Renal cortical epithelial cell (primary cell): ENCODE measurements around the gene MAST4. TPM values are rescaled to one million over a fixed set of nuclear protein-coding genes. Genes with fewer than 3 reads are reported as not detected.

Source experiments
- DNase-seq: peaks from one replicate; pipeline ENCODE4 v3.0.0-alpha.2; 2011; ENCODE audit warnings: low read depth
- total RNA-seq: library from RNA; depleted of rRNA; stranded (reverse); fragments of >200 nt; gene quantifications from 2 replicates; pipeline ENCODE4 v1.2.3, GENCODE V29; 2014

Gene MAST4
- total RNA-seq, 1 donor from 2014 or later: 8.7 TPM

DNA sequence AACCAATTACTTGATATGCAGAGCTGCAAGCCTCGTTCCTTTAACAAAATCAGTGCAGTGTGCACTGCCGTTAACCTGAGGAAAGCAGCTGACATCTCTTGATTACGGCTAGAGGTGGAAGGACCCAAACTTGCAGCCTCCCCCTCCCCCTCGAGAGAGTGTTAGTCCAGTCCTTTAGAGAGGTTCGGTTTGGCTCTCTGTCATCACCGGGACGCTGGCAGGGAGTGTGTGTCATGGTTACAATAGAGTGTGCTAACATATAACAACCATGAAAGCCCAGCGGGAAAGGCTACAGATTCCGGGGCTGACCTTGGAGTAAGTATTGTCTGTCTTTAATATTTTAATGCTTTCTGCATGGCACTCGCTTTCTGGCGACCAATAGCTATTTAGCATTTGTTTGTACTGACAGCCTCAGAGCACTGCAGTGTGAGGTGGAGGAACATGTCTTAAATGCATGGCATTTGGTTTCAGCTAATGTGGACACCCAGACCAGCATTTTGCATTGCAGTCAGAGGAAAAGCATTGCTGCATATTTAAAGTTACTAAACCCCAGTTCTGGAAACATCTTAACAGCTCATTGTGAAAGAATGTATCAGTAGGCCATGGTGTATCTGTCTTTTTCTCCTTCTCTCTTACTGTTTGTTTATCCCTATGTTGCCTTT lies 362.9 kb downstream of the MAST4 start:
- DNase-seq: peak; percentile 80

DNA sequence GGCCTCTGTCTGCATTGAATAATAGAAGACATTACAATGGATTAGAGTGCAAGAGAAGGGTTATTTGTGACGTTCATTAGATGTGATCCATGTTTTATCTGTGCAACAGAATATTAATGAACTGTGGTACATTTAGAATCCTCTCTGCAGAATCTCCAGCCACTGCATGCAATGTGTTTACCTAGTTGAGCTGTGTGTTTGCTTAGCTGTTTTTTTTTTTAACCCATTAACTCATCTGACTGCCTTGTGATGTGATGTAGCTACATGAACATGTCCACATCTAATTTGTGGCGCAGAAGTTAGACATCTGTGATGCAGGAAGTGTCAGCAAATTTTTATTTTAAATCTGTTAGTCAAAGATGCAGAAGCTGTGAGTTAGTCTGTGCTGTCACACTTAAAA lies 363.5 kb downstream of the MAST4 start:
- DNase-seq: peak; percentile 29

DNA sequence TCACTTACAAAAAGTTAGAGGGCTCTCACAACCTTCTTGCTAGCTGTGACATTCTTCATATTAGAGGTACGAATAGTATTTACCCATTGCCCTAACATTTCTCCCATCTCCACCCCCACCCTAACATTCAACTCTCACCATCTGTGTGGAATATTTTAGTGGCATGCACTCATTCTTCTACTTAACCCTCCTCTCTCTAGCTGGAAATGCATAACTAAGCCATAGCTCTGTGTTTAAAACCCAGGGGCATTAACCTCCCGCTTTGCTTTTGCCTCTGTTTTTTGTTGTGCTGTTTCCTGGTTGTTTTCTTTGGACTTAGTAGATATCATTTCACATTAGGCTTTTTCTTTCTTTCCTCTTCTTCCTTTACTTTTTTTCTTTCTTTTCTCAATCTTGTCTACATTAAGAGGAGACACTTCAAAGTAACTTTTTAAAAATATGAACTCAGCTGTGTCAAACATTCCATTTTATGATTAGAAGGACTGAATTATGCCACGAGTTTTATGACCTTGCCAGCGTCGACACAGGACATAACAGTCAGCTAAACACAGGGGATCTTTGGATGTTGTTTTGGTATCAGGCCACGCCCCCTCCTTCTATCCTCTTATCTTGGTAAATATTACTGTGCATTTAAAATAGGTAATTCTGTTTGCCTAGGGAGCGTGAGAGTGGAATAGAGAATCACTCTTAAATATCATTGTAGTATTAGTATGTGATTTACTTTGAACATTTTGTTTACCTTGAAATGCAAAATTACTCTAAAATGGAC lies 364.4 kb downstream of the MAST4 start:
- peak; percentile 61 for DNase-seq

DNA sequence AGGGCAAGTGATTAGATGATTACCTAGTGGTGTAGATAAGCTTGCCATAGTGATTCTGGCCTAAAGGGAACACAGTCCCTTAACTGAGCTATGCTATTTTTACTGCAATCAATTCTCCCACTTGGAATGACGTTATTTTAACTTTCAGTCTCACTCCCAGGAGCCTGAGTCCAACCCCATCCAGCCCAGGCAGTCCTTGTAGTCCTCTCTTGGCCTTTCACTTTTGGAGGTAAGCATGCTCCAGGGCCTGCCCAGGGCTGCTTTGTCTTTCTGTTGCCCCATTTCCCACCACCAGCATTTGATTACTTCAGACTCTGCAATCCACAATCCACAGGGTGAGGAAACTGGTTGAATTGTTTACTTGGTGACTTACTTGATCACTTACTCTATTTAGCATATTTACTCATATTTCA lies 367.4 kb downstream of the MAST4 start:
- DNase-seq: peak; percentile 79

DNA sequence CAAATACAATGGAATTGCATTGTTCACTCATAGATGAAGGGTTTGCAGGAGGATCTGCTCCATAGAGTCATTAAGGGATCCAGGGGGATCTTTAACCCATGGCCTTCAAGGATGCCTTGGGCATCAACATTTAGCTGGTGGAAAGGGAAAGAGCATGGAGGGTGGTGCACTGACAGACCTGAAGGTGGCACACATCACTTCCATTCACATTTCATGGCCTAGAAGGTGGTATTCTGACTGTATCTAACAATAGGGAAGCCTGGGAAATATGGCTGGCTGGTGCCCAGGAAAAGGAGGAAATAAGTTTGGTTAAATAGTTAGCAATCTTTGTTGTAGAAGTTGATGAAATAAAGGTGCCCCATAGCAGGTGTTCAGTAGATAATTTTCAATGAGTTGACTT lies 370.2 kb downstream of the MAST4 start:
- no peak for DNase-seq

DNA sequence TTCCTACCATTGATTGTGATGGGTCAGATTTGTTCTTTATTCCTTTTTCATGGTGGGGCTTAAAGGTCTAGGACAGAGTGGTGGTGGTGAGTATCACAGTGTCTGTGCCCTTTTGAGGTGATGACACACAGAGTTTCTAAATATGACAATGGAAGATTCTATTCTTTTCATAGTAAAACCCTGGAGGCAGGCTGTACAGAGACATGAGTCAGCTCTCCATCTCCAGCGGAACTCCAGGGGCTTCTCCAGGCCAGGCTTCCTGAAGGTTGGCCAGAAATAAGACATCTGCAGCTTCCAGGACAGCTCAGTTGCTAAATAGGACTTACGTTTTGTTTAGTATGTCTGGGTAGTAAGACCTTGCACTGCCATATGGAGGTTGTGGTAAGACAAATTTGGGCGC lies 370.9 kb downstream of the MAST4 start:
- DNase-seq: no peak

- no peak for DNase-seq
Measured at GRCh38 chr5:66967826-66968262, 371.7 kb downstream of the MAST4 start.

GRCh38 chr5:66969484-66969883 lies 373.3 kb downstream of the MAST4 start:
- no peak for DNase-seq

- DNase-seq: no peak
Measured at GRCh38 chr5:66969963-66970362, 373.8 kb downstream of the MAST4 start.

GRCh38 chr5:66972004-66972403 lies 375.8 kb downstream of the MAST4 start:
- no peak for DNase-seq

DNA sequence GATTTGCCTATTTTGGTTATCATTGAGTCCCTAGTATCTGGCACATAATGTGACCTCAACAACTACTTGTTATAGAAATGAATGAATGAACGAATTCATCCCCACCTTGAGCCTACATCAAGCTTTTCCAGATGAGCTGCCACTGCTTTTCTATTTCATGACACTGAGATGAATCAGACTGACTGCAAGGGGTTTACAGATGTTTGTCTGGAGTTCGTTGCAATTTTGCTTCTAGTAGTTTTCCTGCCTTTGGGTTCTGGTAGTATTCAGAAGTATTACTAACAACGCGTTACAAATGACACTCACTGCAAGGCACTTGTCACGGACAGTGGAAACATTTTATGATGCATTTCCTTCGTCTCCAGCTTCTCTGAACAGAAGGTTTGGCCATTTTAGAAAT lies 378.1 kb downstream of the MAST4 start:
- DNase-seq: no peak

- DNase-seq: no peak
Measured at GRCh38 chr5:66976108-66976507, 379.9 kb downstream of the MAST4 start.

- DNase-seq: no peak
Measured at GRCh38 chr5:66979738-66980137, 383.5 kb downstream of the MAST4 start.

GRCh38 chr5:66981266-66982055 lies 385.3 kb downstream of the MAST4 start:
- DNase-seq: no peak

- DNase-seq: no peak
Measured at GRCh38 chr5:66982056-66982387, 385.8 kb downstream of the MAST4 start.

GRCh38 chr5:66982470-66982869 lies 386.3 kb downstream of the MAST4 start:
- DNase-seq: no peak

DNA sequence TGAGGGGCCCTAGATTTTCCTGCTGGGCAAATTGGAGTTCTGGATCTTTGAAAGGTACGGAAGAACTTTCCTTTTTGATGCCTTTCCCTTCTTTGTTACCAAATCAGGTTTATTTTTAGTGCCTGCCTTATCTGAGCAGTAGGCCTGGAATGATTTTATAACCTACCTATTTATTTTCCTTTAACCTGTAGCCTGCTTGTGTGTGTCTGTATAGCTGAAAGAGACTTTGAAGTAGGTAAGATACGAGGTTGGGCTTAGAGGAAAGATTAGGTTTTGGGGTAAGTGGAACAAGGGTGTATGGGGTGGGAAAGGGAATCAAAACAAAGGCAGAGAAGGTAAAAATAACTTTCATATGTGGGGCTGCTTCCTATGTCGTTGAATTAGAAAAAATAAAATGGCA lies 389.2 kb downstream of the MAST4 start:
- no peak for DNase-seq

DNA sequence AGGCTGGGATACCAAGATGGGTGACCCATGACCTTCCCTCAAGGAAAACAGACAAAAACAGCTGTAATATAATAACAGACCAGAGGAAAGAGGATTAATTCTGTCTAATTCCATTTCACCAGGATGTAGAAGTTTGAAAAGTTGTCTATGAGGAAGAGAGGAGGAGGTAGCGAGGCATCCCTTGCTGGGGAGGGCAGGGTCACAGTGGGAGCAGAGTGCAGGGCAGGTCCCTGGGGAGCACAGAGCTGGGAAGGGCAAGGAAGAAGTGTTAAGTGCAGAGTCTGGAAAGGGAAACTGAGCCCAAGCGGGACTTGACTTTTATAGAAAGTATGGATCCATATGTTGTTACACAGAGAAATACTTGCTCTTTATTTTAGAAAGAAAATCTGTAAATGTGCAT lies 389.8 kb downstream of the MAST4 start:
- DNase-seq: no peak

DNA sequence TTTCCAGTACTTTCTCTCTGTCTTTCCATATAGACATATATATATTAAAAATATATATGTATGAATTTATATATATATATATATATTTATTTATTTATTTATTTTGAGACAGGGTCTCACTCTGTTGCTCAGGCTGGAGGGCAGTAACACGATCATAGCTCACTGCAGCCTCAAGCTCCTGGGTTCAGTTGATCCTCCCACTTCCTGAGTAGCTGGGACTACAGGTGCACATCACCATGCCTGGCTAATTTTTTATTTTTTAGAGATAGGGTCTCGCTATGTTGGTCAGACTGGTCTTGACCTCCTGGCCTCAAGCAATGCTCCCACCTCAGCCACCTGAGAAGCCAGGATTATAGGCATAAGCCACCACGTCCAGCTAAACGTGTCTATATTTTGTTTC lies 390.3 kb downstream of the MAST4 start:
- no peak for DNase-seq

DNA sequence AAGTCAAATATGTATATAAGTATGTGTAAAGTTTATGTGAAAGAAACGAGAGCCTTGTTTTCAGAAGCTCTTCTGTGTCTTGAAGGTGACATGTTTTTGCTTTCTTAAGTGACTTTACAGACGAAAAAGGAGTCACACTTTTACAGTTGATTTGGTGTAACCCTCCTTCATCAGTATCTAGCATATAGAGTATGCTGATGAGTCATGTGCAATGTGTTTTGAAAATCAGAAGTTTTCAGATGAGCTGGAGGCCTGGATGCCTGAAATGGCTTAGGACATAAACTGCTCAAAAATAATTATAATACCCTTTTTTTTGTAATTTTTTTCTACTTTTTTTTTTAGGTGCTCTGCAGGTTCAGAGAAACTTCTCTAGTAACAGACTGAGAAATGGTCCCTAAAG lies 390.9 kb downstream of the MAST4 start:
- peak; percentile 35 for DNase-seq

DNA sequence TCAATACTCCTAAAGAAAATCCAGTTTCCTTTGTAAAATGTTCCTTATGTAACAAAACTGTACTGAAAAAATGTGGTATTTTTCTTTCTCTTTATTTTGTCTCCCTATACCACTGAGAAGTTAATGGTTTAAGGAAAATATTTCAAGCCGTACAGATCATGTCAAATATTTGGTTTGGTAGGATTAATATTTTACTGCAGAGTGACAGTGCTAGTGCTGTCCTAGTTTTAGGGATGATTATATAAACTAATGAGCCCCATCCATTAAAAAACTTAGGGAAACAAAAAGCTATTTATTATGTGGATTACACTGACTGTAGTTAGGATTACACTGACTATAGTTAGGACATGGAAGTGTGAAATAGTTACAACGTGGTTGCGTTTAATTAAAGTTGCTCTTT lies 391.3 kb downstream of the MAST4 start:
- no peak for DNase-seq

DNA sequence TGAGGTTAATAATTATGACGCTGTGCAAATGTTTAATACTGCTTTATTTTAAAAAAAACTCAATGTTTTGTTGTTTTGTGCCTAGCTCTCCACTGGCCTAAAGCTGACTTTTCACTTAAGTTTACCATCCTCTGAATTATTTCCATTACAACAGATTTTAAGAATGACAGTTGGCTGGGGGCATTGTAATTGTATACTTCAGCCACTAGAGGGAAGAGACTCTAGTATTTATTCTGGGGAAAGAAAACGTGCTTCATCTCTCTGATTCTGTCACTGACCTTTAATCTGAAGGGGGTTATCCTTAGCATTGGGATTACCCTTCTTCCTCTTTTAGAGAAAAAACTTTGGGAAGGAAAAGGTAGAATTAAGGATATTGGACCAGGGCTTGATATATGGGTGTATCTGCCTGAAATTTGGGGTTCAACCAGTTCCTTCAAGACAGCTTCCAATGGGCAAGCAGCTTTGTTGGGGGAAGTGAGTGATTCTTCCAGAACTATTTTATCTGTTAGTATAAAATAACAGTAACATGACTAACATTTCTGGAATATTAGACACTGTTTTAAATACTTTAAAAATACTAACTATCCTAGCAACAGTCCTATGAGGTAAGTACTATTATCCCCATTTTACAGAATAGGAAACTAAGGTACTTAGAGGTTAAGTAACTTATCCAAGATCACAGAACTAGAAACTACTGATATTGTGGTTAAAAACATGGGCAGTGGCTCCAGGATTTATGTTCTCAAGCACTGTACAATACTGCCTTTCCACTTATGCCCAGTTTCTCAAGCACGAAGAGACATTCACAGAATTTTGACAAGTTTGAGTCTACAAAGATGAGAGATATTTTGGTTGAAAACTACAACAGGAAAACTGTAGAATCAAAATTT lies 392.0 kb downstream of the MAST4 start:
- peak; percentile 37 for DNase-seq
